ENCODE results near the gene NOC4L.

NOC4L gene

GRCh38 chr12:132108211-132108832, 35.9 kb upstream of the NOC4L start:
- peaks cover 14 to 38% of the 10 kb centered on the region in 2 donors for H3K36me3 ChIP-seq (ENCODE audit: control insufficient read depth in 1 of 2, insufficient read depth in 2 of 2, low read length in 2 of 2)
- no peaks in the 10 kb centered on the region for H3K4me1 ChIP-seq (ENCODE audit: control insufficient read depth in 1 of 2, insufficient read depth in 2 of 2, low read length in 2 of 2)
- no peak overlapping the region for H3K27ac ChIP-seq (ENCODE audit: low read depth, low read length)
- H3K4me3 ChIP-seq (ENCODE audit: low read depth in 1 of 2, low read length in 2 of 2), result no peak overlapping the region
- no peaks in the 10 kb centered on the region for H3K27me3 ChIP-seq (ENCODE audit: control insufficient read depth in 1 of 2, insufficient read depth in 2 of 2, low read length in 2 of 2)
- no peaks in the 10 kb centered on the region for H3K9me3 ChIP-seq (ENCODE audit: control insufficient read depth in 1 of 2, low read length in 2 of 2)
- no peak overlapping the region for H3K9ac ChIP-seq (ENCODE audit: low read depth in 1 of 2, low read length in 2 of 2)

- no peaks in the 10 kb centered on the region for H3K4me1 ChIP-seq (ENCODE audit: control insufficient read depth in 1 of 2, insufficient read depth in 2 of 2, low read length in 2 of 2)
- H3K36me3 ChIP-seq (ENCODE audit: control insufficient read depth in 1 of 2, insufficient read depth in 2 of 2, low read length in 2 of 2), result peaks cover 17 to 50% of the 10 kb centered on the region in 2 donors
Observed at GRCh38 chr12:132109741-132110140, 34.5 kb upstream of the NOC4L start.

GRCh38 chr12:132110677-132111076, 33.6 kb upstream of the NOC4L start:
- no peaks in the 10 kb centered on the region for H3K9me3 ChIP-seq (ENCODE audit: control insufficient read depth in 1 of 2, low read length in 2 of 2)
- no peaks in the 10 kb centered on the region for H3K27me3 ChIP-seq (ENCODE audit: control insufficient read depth in 1 of 2, insufficient read depth in 2 of 2, low read length in 2 of 2)
- no peak overlapping the region for H3K9ac ChIP-seq (ENCODE audit: low read depth in 1 of 2, low read length in 2 of 2)
- no peaks in the 10 kb centered on the region for H3K4me1 ChIP-seq (ENCODE audit: control insufficient read depth in 1 of 2, insufficient read depth in 2 of 2, low read length in 2 of 2)
- peaks cover 18 to 53% of the 10 kb centered on the region in 2 donors for H3K36me3 ChIP-seq (ENCODE audit: control insufficient read depth in 1 of 2, insufficient read depth in 2 of 2, low read length in 2 of 2)
- no peak overlapping the region for H3K27ac ChIP-seq (ENCODE audit: low read depth, low read length)
- H3K4me3 ChIP-seq (ENCODE audit: low read depth in 1 of 2, low read length in 2 of 2), result no peak overlapping the region

More at GRCh38 chr12:132109741-132110140, 34.5 kb upstream of the NOC4L start:
- H3K27ac ChIP-seq (ENCODE audit: low read depth, low read length), result no peak overlapping the region
- no peaks in the 10 kb centered on the region for H3K27me3 ChIP-seq (ENCODE audit: control insufficient read depth in 1 of 2, insufficient read depth in 2 of 2, low read length in 2 of 2)
- H3K9ac ChIP-seq (ENCODE audit: low read depth in 1 of 2, low read length in 2 of 2), result no peak overlapping the region
- H3K9me3 ChIP-seq (ENCODE audit: control insufficient read depth in 1 of 2, low read length in 2 of 2), result no peaks in the 10 kb centered on the region
- H3K4me3 ChIP-seq (ENCODE audit: low read depth in 1 of 2, low read length in 2 of 2), result no peak overlapping the region

- H3K27ac ChIP-seq (ENCODE audit: low read depth, low read length), result no peak overlapping the region
- H3K9me3 ChIP-seq (ENCODE audit: control insufficient read depth in 1 of 2, low read length in 2 of 2), result no peaks in the 10 kb centered on the region
- H3K27me3 ChIP-seq (ENCODE audit: control insufficient read depth in 1 of 2, insufficient read depth in 2 of 2, low read length in 2 of 2), result no peaks in the 10 kb centered on the region
- H3K9ac ChIP-seq (ENCODE audit: low read depth in 1 of 2, low read length in 2 of 2), result no peak overlapping the region
- no peak overlapping the region for H3K4me3 ChIP-seq (ENCODE audit: low read depth in 1 of 2, low read length in 2 of 2)
- H3K4me1 ChIP-seq (ENCODE audit: control insufficient read depth in 1 of 2, insufficient read depth in 2 of 2, low read length in 2 of 2), result no peaks in the 10 kb centered on the region
- peaks cover 18 to 64% of the 10 kb centered on the region in 2 donors for H3K36me3 ChIP-seq (ENCODE audit: control insufficient read depth in 1 of 2, insufficient read depth in 2 of 2, low read length in 2 of 2)
Observed at GRCh38 chr12:132111654-132112304, 32.5 kb upstream of the NOC4L start.

GRCh38 chr12:132114667-132115066, 29.6 kb upstream of the NOC4L start:
- no peaks in the 10 kb centered on the region for H3K9me3 ChIP-seq (ENCODE audit: control insufficient read depth in 1 of 2, low read length in 2 of 2)
- peaks cover 14 to 58% of the 10 kb centered on the region in 2 donors for H3K36me3 ChIP-seq (ENCODE audit: control insufficient read depth in 1 of 2, insufficient read depth in 2 of 2, low read length in 2 of 2)
- H3K9ac ChIP-seq (ENCODE audit: low read depth in 1 of 2, low read length in 2 of 2), result no peak overlapping the region
- no peaks in the 10 kb centered on the region for H3K4me1 ChIP-seq (ENCODE audit: control insufficient read depth in 1 of 2, insufficient read depth in 2 of 2, low read length in 2 of 2)
- no peaks in the 10 kb centered on the region for H3K27me3 ChIP-seq (ENCODE audit: control insufficient read depth in 1 of 2, insufficient read depth in 2 of 2, low read length in 2 of 2)
- no peak overlapping the region for H3K27ac ChIP-seq (ENCODE audit: low read depth, low read length)
- no peak overlapping the region for H3K4me3 ChIP-seq (ENCODE audit: low read depth in 1 of 2, low read length in 2 of 2)

- no peaks in the 10 kb centered on the region for H3K9me3 ChIP-seq (ENCODE audit: control insufficient read depth in 1 of 2, low read length in 2 of 2)
- H3K4me3 ChIP-seq (ENCODE audit: low read depth in 1 of 2, low read length in 2 of 2), result no peak overlapping the region
- no peaks in the 10 kb centered on the region for H3K4me1 ChIP-seq (ENCODE audit: control insufficient read depth in 1 of 2, insufficient read depth in 2 of 2, low read length in 2 of 2)
- no peaks in the 10 kb centered on the region for H3K27me3 ChIP-seq (ENCODE audit: control insufficient read depth in 1 of 2, insufficient read depth in 2 of 2, low read length in 2 of 2)
- no peak overlapping the region for H3K9ac ChIP-seq (ENCODE audit: low read depth in 1 of 2, low read length in 2 of 2)
- peaks cover 14 to 59% of the 10 kb centered on the region in 2 donors for H3K36me3 ChIP-seq (ENCODE audit: control insufficient read depth in 1 of 2, insufficient read depth in 2 of 2, low read length in 2 of 2)
- H3K27ac ChIP-seq (ENCODE audit: low read depth, low read length), result no peak overlapping the region
Observed at GRCh38 chr12:132115500-132115899, 28.8 kb upstream of the NOC4L start.

GRCh38 chr12:132116709-132117557, 27.3 kb upstream of the NOC4L start:
- no peaks in the 10 kb centered on the region for H3K9me3 ChIP-seq (ENCODE audit: control insufficient read depth in 1 of 2, low read length in 2 of 2)
- no peaks in the 10 kb centered on the region for H3K27me3 ChIP-seq (ENCODE audit: control insufficient read depth in 1 of 2, insufficient read depth in 2 of 2, low read length in 2 of 2)
- no peak overlapping the region for H3K9ac ChIP-seq (ENCODE audit: low read depth in 1 of 2, low read length in 2 of 2)
- H3K27ac ChIP-seq (ENCODE audit: low read depth, low read length), result no peak overlapping the region
- H3K4me3 ChIP-seq (ENCODE audit: low read depth in 1 of 2, low read length in 2 of 2), result no peak overlapping the region
- no peaks in the 10 kb centered on the region for H3K4me1 ChIP-seq (ENCODE audit: control insufficient read depth in 1 of 2, insufficient read depth in 2 of 2, low read length in 2 of 2)
- peaks cover 7 to 60% of the 10 kb centered on the region in 2 donors for H3K36me3 ChIP-seq (ENCODE audit: control insufficient read depth in 1 of 2, insufficient read depth in 2 of 2, low read length in 2 of 2)

- H3K36me3 ChIP-seq (ENCODE audit: control insufficient read depth in 1 of 2, insufficient read depth in 2 of 2, low read length in 2 of 2), result peaks cover 7 to 66% of the 10 kb centered on the region in 2 donors
- H3K9ac ChIP-seq (ENCODE audit: low read depth in 1 of 2, low read length in 2 of 2), result no peak overlapping the region
- H3K27me3 ChIP-seq (ENCODE audit: control insufficient read depth in 1 of 2, insufficient read depth in 2 of 2, low read length in 2 of 2), result no peaks in the 10 kb centered on the region
- no peaks in the 10 kb centered on the region for H3K4me1 ChIP-seq (ENCODE audit: control insufficient read depth in 1 of 2, insufficient read depth in 2 of 2, low read length in 2 of 2)
- no peak overlapping the region for H3K4me3 ChIP-seq (ENCODE audit: low read depth in 1 of 2, low read length in 2 of 2)
- H3K9me3 ChIP-seq (ENCODE audit: control insufficient read depth in 1 of 2, low read length in 2 of 2), result no peaks in the 10 kb centered on the region
- no peak overlapping the region for H3K27ac ChIP-seq (ENCODE audit: low read depth, low read length)
Observed at GRCh38 chr12:132117558-132117875, 26.7 kb upstream of the NOC4L start.

GRCh38 chr12:132118876-132119275, 25.4 kb upstream of the NOC4L start:
- Histone ChIP-seq H3K27me3 (ENCODE audit: control insufficient read depth in 1 of 2, insufficient read depth in 2 of 2, low read length in 2 of 2) (no peaks in the 10 kb centered on the region), H3K9me3 (ENCODE audit: control insufficient read depth in 1 of 2, low read length in 2 of 2) (no peaks in the 10 kb centered on the region), H3K36me3 (ENCODE audit: control insufficient read depth in 1 of 2, insufficient read depth in 2 of 2, low read length in 2 of 2) (peaks cover 4 to 60% of the 10 kb centered on the region in 2 donors), H3K27ac (ENCODE audit: low read depth, low read length) (no peak overlapping the region), H3K4me3 (ENCODE audit: low read depth in 1 of 2, low read length in 2 of 2) (no peak overlapping the region), H3K9ac (ENCODE audit: low read depth in 1 of 2, low read length in 2 of 2) (no peak overlapping the region), H3K4me1 (ENCODE audit: control insufficient read depth in 1 of 2, insufficient read depth in 2 of 2, low read length in 2 of 2) (no peaks in the 10 kb centered on the region)

- Histone ChIP-seq H3K9me3 (ENCODE audit: control insufficient read depth in 1 of 2, low read length in 2 of 2) (no peaks in the 10 kb centered on the region), H3K4me1 (ENCODE audit: control insufficient read depth in 1 of 2, insufficient read depth in 2 of 2, low read length in 2 of 2) (no peaks in the 10 kb centered on the region), H3K27me3 (ENCODE audit: control insufficient read depth in 1 of 2, insufficient read depth in 2 of 2, low read length in 2 of 2) (no peaks in the 10 kb centered on the region), H3K4me3 (ENCODE audit: low read depth in 1 of 2, low read length in 2 of 2) (no peak overlapping the region), H3K36me3 (ENCODE audit: control insufficient read depth in 1 of 2, insufficient read depth in 2 of 2, low read length in 2 of 2) (peaks cover 3 to 61% of the 10 kb centered on the region in 2 donors), H3K27ac (ENCODE audit: low read depth, low read length) (no peak overlapping the region), H3K9ac (ENCODE audit: low read depth in 1 of 2, low read length in 2 of 2) (no peak overlapping the region)
Observed at GRCh38 chr12:132121283-132121682, 23.0 kb upstream of the NOC4L start.

Measured in duodenal mucosa (tissue), 2 donors.